Mesothelial cell of epicardium (in vitro differentiated cells): Measurements from ENCODE around the gene RERE. TPM values are rescaled to one million over a fixed set of nuclear protein-coding genes. Genes with fewer than 3 reads are reported as not detected.

Experiments
- DNase-seq, 2 experiments: peaks; one replicate each; pipeline ENCODE4 v3.0.0; 2021; ENCODE audit warnings: low spot score in 2 of 2; ENCODE audit not compliant: unreplicated experiment in 2 of 2
- H3K27ac Mint-ChIP-seq: 2 replicates; pipeline ENCODE4 v1.8.0; 2021; ENCODE audit warnings: mixed read lengths
- H3K27me3 Mint-ChIP-seq: 2 replicates; pipeline ENCODE4 v1.8.0; 2021; ENCODE audit warnings: low read depth, mixed read lengths
- H3K36me3 Mint-ChIP-seq: 2 replicates; pipeline ENCODE4 v1.8.0; 2021; ENCODE audit warnings: mixed read lengths
- H3K4me1 Mint-ChIP-seq: 2 replicates; pipeline ENCODE4 v1.8.0; 2021; ENCODE audit warnings: mixed read lengths
- H3K4me3 Mint-ChIP-seq: 2 replicates; pipeline ENCODE4 v1.8.0; 2021; ENCODE audit warnings: mild to moderate bottlenecking, moderate library complexity, mixed read lengths
- H3K9me3 Mint-ChIP-seq: 2 replicates; pipeline ENCODE4 v1.8.0; 2021; ENCODE audit warnings: mixed read lengths
- CTCF ChIP-seq: fragments of 200-600 bp; sonication (generic); IDR thresholded peaks from one replicate; pipeline ENCODE4 v1.5.0; 2021; ENCODE audit warnings: antibody characterized with exemption; ENCODE audit not compliant: unreplicated experiment
- total RNA-seq: library from RNA; stranded (reverse); gene quantifications from 3 replicates; pipeline ENCODE4 v1.2.1, GENCODE V29; 2021

RERE gene
- total RNA-seq, 1 donor from 2014 or later = 187 TPM

- H3K4me3 Mint-ChIP-seq = no peak overlapping the region
- H3K27ac Mint-ChIP-seq = no peak overlapping the region
- H3K9me3 Mint-ChIP-seq = no peaks in the 10 kb centered on the region
- peaks cover 14% of the 10 kb centered on the region for H3K4me1 Mint-ChIP-seq
- no peak for DNase-seq
- TF ChIP-seq CTCF = no peak
- no peaks in the 10 kb centered on the region for H3K27me3 Mint-ChIP-seq
- H3K36me3 Mint-ChIP-seq = peaks cover 1% of the 10 kb centered on the region
Measured at GRCh38 chr1:8663090-8663802, 154.2 kb downstream of the RERE start.

GRCh38 chr1:8662380-8663072 lies 154.9 kb downstream of the RERE start:
- no peak overlapping the region for H3K27ac Mint-ChIP-seq
- H3K9me3 Mint-ChIP-seq = no peaks in the 10 kb centered on the region
- H3K27me3 Mint-ChIP-seq = no peaks in the 10 kb centered on the region
- no peak for TF ChIP-seq CTCF
- no peak overlapping the region for H3K4me3 Mint-ChIP-seq
- H3K4me1 Mint-ChIP-seq = peaks cover 7% of the 10 kb centered on the region
- DNase-seq = no peak
- H3K36me3 Mint-ChIP-seq = peaks cover 5% of the 10 kb centered on the region

GRCh38 chr1:8661185-8662110 lies 156.0 kb downstream of the RERE start:
- DNase-seq = peak in 1 of 2 experiments; percentile 48
- H3K4me1 Mint-ChIP-seq = peaks cover 6% of the 10 kb centered on the region

GRCh38 chr1:8660411-8660828 lies 157.0 kb downstream of the RERE start:
- DNase-seq = no peak
- Mint-ChIP-seq H3K27ac (no peak overlapping the region), H3K9me3 (no peaks in the 10 kb centered on the region), H3K36me3 (peaks cover 15% of the 10 kb centered on the region), H3K27me3 (no peaks in the 10 kb centered on the region), H3K4me1 (peaks cover 6% of the 10 kb centered on the region), H3K4me3 (no peak overlapping the region)
- TF ChIP-seq CTCF = no peak

More at GRCh38 chr1:8661185-8662110, 156.0 kb downstream of the RERE start:
- H3K36me3 Mint-ChIP-seq = peaks cover 5% of the 10 kb centered on the region
- no peak overlapping the region for H3K4me3 Mint-ChIP-seq
- no peak overlapping the region for H3K27ac Mint-ChIP-seq
- H3K27me3 Mint-ChIP-seq = no peaks in the 10 kb centered on the region
- no peaks in the 10 kb centered on the region for H3K9me3 Mint-ChIP-seq
- TF ChIP-seq CTCF = no peak

- no peak overlapping the region for H3K27ac Mint-ChIP-seq
- no peaks in the 10 kb centered on the region for H3K27me3 Mint-ChIP-seq
- H3K4me3 Mint-ChIP-seq = no peak overlapping the region
- H3K4me1 Mint-ChIP-seq = peaks cover 6% of the 10 kb centered on the region
- no peak for DNase-seq
- H3K36me3 Mint-ChIP-seq = peaks cover 20% of the 10 kb centered on the region
- no peaks in the 10 kb centered on the region for H3K9me3 Mint-ChIP-seq
- no peak for TF ChIP-seq CTCF
Measured at GRCh38 chr1:8659593-8659992, 157.8 kb downstream of the RERE start.
